Measurements from ENCODE around the gene CAMK2B.

CAMK2B gene

GRCh38 chr7:44188480-44189225 is 136.7 kb downstream of the CAMK2B start:
- H3K4me3 ChIP-seq (IDR thresholded peaks at IDR 0.05; ENCODE audit: insufficient read depth, low read depth, low read length): no peak overlapping the region
- H3K4me1 ChIP-seq (ENCODE audit: low read depth, poor library complexity, severe bottlenecking): no peaks in the 10 kb centered on the region
- no peaks in the 10 kb centered on the region for H3K79me2 ChIP-seq (ENCODE audit: insufficient read depth, low read depth)
- H2AFZ ChIP-seq (ENCODE audit: low read depth): no peak overlapping the region
- H3K36me3 ChIP-seq (ENCODE audit: insufficient read depth): no peaks in the 10 kb centered on the region
- no peaks in the 10 kb centered on the region for H3K27me3 ChIP-seq (ENCODE audit: insufficient read depth, low read depth)
- H3K27ac ChIP-seq: no peak overlapping the region
- H3K4me2 ChIP-seq: no peak overlapping the region
- no peaks in the 10 kb centered on the region for H4K20me1 ChIP-seq (ENCODE audit: insufficient read depth)
- no peak for TF ChIP-seq CTCF (conservative IDR thresholded peaks at IDR 0.05; ENCODE audit: low read depth, low read length)
- H3K9ac ChIP-seq: no peak overlapping the region

GRCh38 chr7:44187636-44188416 is 137.6 kb downstream of the CAMK2B start:
- H3K27me3 ChIP-seq (ENCODE audit: insufficient read depth, low read depth): no peaks in the 10 kb centered on the region
- no peaks in the 10 kb centered on the region for H4K20me1 ChIP-seq (ENCODE audit: insufficient read depth)
- no peak overlapping the region for H2AFZ ChIP-seq (ENCODE audit: low read depth)
- no peak overlapping the region for H3K4me3 ChIP-seq (IDR thresholded peaks at IDR 0.05; ENCODE audit: insufficient read depth, low read depth, low read length)
- H3K4me2 ChIP-seq: no peak overlapping the region
- H3K4me1 ChIP-seq (ENCODE audit: low read depth, poor library complexity, severe bottlenecking): no peaks in the 10 kb centered on the region
- H3K79me2 ChIP-seq (ENCODE audit: insufficient read depth, low read depth): no peaks in the 10 kb centered on the region
- H3K36me3 ChIP-seq (ENCODE audit: insufficient read depth): no peaks in the 10 kb centered on the region
- H3K27ac ChIP-seq: no peak overlapping the region
- no peak for TF ChIP-seq CTCF (conservative IDR thresholded peaks at IDR 0.05; ENCODE audit: low read depth, low read length)
- no peak overlapping the region for H3K9ac ChIP-seq

GRCh38 chr7:44186736-44187135 is 138.7 kb downstream of the CAMK2B start:
- Histone ChIP-seq H3K4me1 (ENCODE audit: low read depth, poor library complexity, severe bottlenecking) (no peaks in the 10 kb centered on the region), H3K27me3 (ENCODE audit: insufficient read depth, low read depth) (no peaks in the 10 kb centered on the region)
- no peak for TF ChIP-seq CTCF (conservative IDR thresholded peaks at IDR 0.05; ENCODE audit: low read depth, low read length)

GRCh38 chr7:44185729-44186128 is 139.7 kb downstream of the CAMK2B start:
- Histone ChIP-seq H3K27ac (no peak overlapping the region), H3K4me1 (ENCODE audit: low read depth, poor library complexity, severe bottlenecking) (no peaks in the 10 kb centered on the region), H3K9ac (no peak overlapping the region), H2AFZ (ENCODE audit: low read depth) (no peak overlapping the region), H4K20me1 (ENCODE audit: insufficient read depth) (no peaks in the 10 kb centered on the region), H3K4me2 (no peak overlapping the region), H3K79me2 (ENCODE audit: insufficient read depth, low read depth) (no peaks in the 10 kb centered on the region), H3K36me3 (ENCODE audit: insufficient read depth) (no peaks in the 10 kb centered on the region), H3K27me3 (ENCODE audit: insufficient read depth, low read depth) (no peaks in the 10 kb centered on the region), H3K4me3 (IDR thresholded peaks at IDR 0.05; ENCODE audit: insufficient read depth, low read depth, low read length) (no peak overlapping the region)
- TF ChIP-seq CTCF (conservative IDR thresholded peaks at IDR 0.05; ENCODE audit: low read depth, low read length): no peak

More at GRCh38 chr7:44186736-44187135, 138.7 kb downstream of the CAMK2B start:
- Histone ChIP-seq H3K4me3 (IDR thresholded peaks at IDR 0.05; ENCODE audit: insufficient read depth, low read depth, low read length) (no peak overlapping the region), H4K20me1 (ENCODE audit: insufficient read depth) (no peaks in the 10 kb centered on the region), H3K27ac (no peak overlapping the region), H3K4me2 (no peak overlapping the region), H3K36me3 (ENCODE audit: insufficient read depth) (no peaks in the 10 kb centered on the region), H3K79me2 (ENCODE audit: insufficient read depth, low read depth) (no peaks in the 10 kb centered on the region), H3K9ac (no peak overlapping the region), H2AFZ (ENCODE audit: low read depth) (no peak overlapping the region)
